Subcutaneous adipose tissue (tissue), 4 donors: ENCODE measurements around the gene LCT. TPM values are rescaled to one million over a fixed set of nuclear protein-coding genes. Genes with fewer than 3 reads are reported as not detected.

Experiments used
- total RNA-seq, 4 donors: library from RNA; depleted of rRNA; stranded (reverse); fragments of >200 nt; gene quantifications; one replicate each; pipeline ENCODE4 v1.1.0, GENCODE V29; 2016
- TF ChIP-seq, protein P1 (sequence below): fragments of 450-650 bp; IDR thresholded peaks from one replicate; pipeline ENCODE4 v1.5.1; 2016; ENCODE audit warnings: low read depth, mild to moderate bottlenecking, control low read depth, antibody characterized with exemption, moderate library complexity

Gene LCT
- total RNA-seq, 4 donors from 2014 or later: not detected

DNA sequence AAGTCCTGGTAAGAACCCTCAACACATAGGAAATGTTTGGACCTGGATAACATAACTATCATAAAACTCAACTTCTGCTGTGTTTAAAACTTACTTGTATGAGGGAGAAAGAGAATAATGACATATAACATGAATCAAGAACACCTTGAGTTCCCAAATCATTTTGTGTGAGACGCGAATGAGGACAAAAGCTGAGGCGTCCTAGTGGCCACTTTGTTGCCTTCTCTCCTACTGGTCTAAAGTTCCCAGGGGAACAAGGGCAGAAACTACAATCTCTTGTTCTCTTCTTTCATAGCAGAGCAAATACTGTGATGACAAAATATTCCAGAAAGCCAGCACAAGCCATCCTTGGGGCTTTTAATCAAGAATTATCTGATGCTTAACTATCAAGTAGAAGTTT, 8.3 kb upstream of the LCT start:
- TF ChIP-seq, protein P1, sequence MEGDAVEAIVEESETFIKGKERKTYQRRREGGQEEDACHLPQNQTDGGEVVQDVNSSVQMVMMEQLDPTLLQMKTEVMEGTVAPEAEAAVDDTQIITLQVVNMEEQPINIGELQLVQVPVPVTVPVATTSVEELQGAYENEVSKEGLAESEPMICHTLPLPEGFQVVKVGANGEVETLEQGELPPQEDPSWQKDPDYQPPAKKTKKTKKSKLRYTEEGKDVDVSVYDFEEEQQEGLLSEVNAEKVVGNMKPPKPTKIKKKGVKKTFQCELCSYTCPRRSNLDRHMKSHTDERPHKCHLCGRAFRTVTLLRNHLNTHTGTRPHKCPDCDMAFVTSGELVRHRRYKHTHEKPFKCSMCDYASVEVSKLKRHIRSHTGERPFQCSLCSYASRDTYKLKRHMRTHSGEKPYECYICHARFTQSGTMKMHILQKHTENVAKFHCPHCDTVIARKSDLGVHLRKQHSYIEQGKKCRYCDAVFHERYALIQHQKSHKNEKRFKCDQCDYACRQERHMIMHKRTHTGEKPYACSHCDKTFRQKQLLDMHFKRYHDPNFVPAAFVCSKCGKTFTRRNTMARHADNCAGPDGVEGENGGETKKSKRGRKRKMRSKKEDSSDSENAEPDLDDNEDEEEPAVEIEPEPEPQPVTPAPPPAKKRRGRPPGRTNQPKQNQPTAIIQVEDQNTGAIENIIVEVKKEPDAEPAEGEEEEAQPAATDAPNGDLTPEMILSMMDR: no peak

DNA sequence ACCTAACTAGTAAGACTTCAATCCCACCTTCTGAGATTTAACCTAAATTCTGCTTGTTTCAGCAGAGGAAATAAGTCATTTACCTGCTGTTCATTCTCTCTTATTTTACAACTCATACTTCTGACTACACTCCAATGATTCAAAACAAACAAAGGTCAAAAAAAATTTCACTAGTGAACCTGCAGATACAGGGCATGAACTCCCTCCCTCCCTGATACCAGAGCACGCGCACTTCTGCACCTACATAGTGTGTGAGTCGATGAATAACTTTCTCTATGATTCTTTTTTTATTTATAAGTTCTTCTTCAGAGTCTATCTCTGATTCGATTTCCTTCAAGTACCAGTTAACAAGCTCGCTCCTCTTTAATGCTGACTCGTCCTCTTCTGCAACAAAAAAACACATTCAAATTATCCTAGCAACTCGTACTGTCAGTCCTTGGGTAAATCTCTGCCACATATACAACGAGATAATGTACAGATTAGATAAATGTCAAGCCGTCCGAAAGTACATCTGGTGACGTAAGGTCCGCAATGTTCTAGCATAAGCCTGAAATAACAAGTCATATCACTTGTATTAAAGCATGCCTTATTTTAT, 7.4 kb upstream of the LCT start:
- TF ChIP-seq, protein P1: no peak

DNA sequence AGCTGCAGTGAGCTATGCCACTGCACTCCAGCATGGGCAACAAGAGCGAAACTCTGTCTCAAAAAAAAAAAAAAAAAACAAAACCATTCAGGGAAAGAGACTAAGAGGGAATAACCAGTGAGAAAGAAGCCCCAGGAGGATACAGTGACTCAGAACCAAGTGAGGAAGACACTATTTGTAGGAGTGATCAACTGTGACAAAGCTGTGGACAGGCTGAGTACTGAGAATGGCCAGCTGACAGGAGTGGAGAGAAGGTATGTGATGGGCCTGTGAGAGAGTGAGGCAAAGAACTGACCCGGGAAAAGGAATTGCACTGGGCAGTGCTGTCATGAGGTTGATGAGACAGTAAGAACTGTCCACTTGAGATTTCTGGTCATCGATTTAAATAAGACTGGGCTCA, 6.7 kb upstream of the LCT start:
- TF ChIP-seq, protein P1: no peak

DNA sequence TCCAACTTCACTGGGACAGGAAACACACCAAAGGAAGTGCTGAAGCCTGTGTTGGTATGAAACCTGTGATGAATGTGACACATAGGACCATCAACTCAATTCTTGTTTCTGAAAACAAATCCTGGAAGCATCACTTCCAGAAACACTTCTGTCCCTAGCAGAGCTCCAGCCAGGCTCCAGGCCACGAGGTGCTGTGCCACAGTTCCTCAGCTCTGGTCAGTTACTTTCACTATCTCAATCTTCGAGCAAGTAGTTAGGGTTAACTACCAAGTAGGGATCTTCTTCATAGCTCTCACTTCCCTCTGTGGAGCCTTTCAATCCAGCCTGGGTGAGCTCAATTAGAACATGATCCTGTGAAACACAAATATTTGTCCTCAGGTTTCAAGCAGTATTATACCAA, 3.6 kb upstream of the LCT start:
- TF ChIP-seq, protein P1: no peak

DNA sequence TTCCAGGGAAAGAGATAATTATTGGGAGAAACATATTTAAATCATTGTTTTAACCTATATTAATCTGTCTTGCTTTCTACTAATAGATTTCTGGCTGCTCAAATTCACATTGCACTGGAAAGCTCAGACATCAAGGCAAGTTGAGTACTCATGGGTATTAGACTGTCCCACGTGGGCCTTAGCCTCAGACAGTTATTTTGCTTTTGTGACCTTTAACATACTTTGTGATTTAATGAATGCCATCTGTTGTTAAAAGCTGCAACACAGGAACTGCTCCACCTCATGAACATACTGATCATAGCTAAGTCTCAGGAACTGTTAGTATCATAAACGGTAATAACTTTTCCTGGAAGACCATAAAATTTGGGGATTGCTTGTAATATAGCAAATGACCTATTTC, 2.7 kb upstream of the LCT start:
- TF ChIP-seq, protein P1: no peak

DNA sequence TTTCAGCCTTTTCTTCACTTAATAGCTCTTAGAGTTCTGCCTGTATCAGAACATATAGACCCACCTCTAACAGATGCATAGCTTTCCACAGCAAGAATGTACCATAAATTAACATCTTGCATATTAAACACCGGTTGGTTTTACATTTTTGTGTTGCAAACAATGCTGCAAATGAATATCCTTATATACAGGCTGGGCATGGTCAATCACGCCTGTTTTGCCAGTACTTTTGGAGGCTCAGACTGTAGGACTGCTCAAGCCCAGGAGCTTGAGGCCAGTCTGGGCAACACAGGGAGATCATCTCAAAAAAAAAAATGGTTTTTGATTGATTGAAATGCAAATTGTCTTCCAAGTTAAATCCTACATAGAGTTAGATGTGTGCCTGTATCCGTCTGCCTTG, 1.5 kb upstream of the LCT start:
- TF ChIP-seq, protein P1: no peak

DNA sequence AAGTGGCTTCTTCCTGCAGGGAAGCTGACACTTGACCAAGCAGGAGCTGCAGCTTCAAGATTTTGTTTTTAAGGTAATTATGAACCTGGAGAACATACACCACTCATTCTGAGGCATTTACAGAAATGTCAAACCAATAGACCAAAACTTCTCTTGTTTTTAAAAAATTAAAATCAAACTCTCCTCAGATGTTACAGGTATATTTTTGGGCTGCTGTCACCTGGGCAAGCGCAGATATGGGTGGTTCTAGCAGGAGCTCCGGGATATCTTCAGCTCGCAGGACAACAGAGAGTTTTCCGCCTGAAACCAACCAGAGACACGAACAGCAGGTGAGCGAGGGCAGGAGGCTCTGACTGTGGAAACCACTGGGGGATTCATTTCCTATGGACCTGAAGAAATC, 4.1 kb downstream of the LCT start:
- TF ChIP-seq, protein P1: no peak
